Testis (tissue), 3 donors: ENCODE results near the gene FLAD1. TPM values are rescaled to one million over a fixed set of nuclear protein-coding genes. Genes with fewer than 3 reads are reported as not detected.
A peak's percentile ranks its signal among the peaks of the same experiment; 100 is the strongest.

Experiments used
- DNase-seq: peaks from one replicate; pipeline ENCODE4 v3.0.0-alpha.2; 2019
- H3K27ac ChIP-seq, 2 donors: fragments of 200-600 bp; sonication (generic); one replicate each; pipeline ENCODE4 v1.5.1; 2019
- H3K27me3 ChIP-seq: fragments of 200-600 bp; sonication (generic); one replicate; pipeline ENCODE4 v1.5.1; 2019
- H3K36me3 ChIP-seq: fragments of 200-600 bp; sonication (generic); one replicate; pipeline ENCODE4 v1.5.1; 2017; ENCODE audit warnings: low read depth; ENCODE audit errors: missing control alignments
- H3K4me1 ChIP-seq: fragments of 200-600 bp; sonication (generic); one replicate; pipeline ENCODE4 v1.5.1; 2019
- H3K4me3 ChIP-seq, 2 donors: fragments of 200-600 bp; sonication (generic); one replicate each; pipeline ENCODE4 v1.5.1; 2017 to 2019
- H3K9me3 ChIP-seq: fragments of 200-600 bp; sonication (generic); one replicate; pipeline ENCODE4 v1.5.1; 2017
- CTCF ChIP-seq, 3 experiments: fragments of 450-650 bp in 2 of 3; fragments of 200-600 bp in 1 of 3; sonication (generic) in 1 of 3; IDR thresholded peaks; one replicate each; pipeline ENCODE4 v1.5.1; 2016 to 2019; ENCODE audit warnings: antibody characterized with exemption in 3 of 3, mild to moderate bottlenecking in 2 of 3, moderate library complexity in 1 of 3
- POLR2A ChIP-seq: fragments of 450-650 bp; IDR thresholded peaks from one replicate; pipeline ENCODE4 v1.6.1; 2017; ENCODE audit warnings: antibody characterized with exemption, mild to moderate bottlenecking, moderate library complexity
- WGBS, 2 donors: methylation state at CpG; one replicate each; pipeline ENCODE4 v1.1.5; 2018; 5-methylcytosine and 5-hydroxymethylcytosine counted together
- intact Hi-C: fragments of 100-400 bp; cut with DNase I; formaldehyde crosslinking; loops from one replicate; pipeline ENCODE4 v1.15.1; 2023; ENCODE audit warnings: low total_unique reads
- polyA plus RNA-seq: library from polyadenylated mRNA; stranded (reverse); fragments of 350-450 nt; fragmentation: Illumina TruSeq; extraction: RNeasy Lipid Tissue Mini Kit (QIAGEN cat#74804); gene quantifications from one replicate; pipeline ENCODE4 v1.2.3, GENCODE V29; 2014; ENCODE audit warnings: low read depth, low replicate concordance; ENCODE audit not compliant: insufficient read depth
- total RNA-seq, 2 donors: library from RNA; depleted of rRNA; stranded (reverse); fragments of >200 nt; gene quantifications; one replicate each; pipeline ENCODE4 v1.2.3, GENCODE V29; 2016

Gene FLAD1
- total and polyA plus RNA-seq, 3 donors from 2014 or later = 26.5 to 46.5 (median 35.0) TPM

GRCh38 chr1:154970631-154971340 lies 12.4 kb upstream of the FLAD1 start, which contains the start of gene SHC1:
SHC1 (minus strand) TSS chr1:154970747; CDS start chr1:154970526, 221 bp downstream.
- Histone ChIP-seq H3K27me3 (no peaks in the 10 kb centered on the region), H3K4me1 (peaks cover 41% of the 10 kb centered on the region), H3K9me3 (no peaks in the 10 kb centered on the region), H3K4me3 (peak within 1 kb of the TSS; percentile 40 to 46), H3K27ac (peak within 1 kb of the TSS; percentile 88 to 99), H3K36me3 (no peaks in the 10 kb centered on the region)
- peak; percentile 94 for DNase-seq
- TF ChIP-seq POLR2A (peak; percentile 83), CTCF (IDR thresholded peaks at IDR 0.05) (no peak)
- WGBS, 2 donors = 13 to 25% methylated on average over 10 to 14 of the region's 15 CpGs
- intact Hi-C loops = no loop called here

- peak; percentile 56 for DNase-seq
- H3K27me3 ChIP-seq = no peaks in the 10 kb centered on the region
- no peaks in the 10 kb centered on the region for H3K9me3 ChIP-seq
- 52 to 53% methylated on average over 10 of the region's 10 CpGs for WGBS, 2 donors
- no peak for TF ChIP-seq POLR2A
- H3K4me1 ChIP-seq = peaks cover 46% of the 10 kb centered on the region
- no peaks in the 10 kb centered on the region for H3K36me3 ChIP-seq
- no peak overlapping the region for H3K4me3 ChIP-seq
- H3K27ac ChIP-seq = peak overlapping the region; percentile 88 to 99
- intact Hi-C loops = no loop called here
Observed at GRCh38 chr1:154971341-154971998, 11.7 kb upstream of the FLAD1 start.

DNA sequence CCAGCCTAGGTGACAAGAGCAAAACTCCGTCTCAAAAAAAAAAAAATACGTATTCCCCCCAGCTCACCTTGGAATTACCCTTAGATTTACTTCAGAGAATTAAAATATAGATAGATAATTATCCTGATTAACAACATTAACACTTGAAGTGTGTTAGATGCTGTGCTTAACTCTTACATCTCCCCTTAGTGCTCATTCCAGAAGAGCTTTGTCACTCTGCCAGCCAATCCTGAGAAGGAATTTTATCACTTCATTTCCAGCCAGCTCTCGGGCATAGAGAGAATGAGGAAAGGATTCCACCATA lies 11.0 kb upstream of the FLAD1 start:
- 67 to 68% methylated on average over 3 of the region's 3 CpGs for WGBS, 2 donors

GRCh38 chr1:154972517-154973343 lies 10.4 kb upstream of the FLAD1 start:
- Histone ChIP-seq H3K27me3 (no peaks in the 10 kb centered on the region), H3K4me1 (peaks cover 49% of the 10 kb centered on the region), H3K27ac (peak overlapping the region; percentile 98 to 99), H3K4me3 (peak overlapping the region in 1 of 2 donors; percentile 78), H3K36me3 (no peaks in the 10 kb centered on the region), H3K9me3 (no peaks in the 10 kb centered on the region)
- intact Hi-C loops = no loop called here
- DNase-seq = peak; percentile 46
- TF ChIP-seq CTCF (IDR thresholded peaks at IDR 0.05) = no peak
- no peak for TF ChIP-seq POLR2A
- WGBS, 2 donors = 28 to 30% methylated on average over 18 of the region's 18 CpGs

More for the DNA sequence above, 11.0 kb upstream of the FLAD1 start:
- Histone ChIP-seq H3K36me3 (no peaks in the 10 kb centered on the region), H3K9me3 (no peaks in the 10 kb centered on the region), H3K27ac (peak overlapping the region; percentile 98 to 99), H3K4me3 (no peak overlapping the region), H3K27me3 (no peaks in the 10 kb centered on the region), H3K4me1 (peaks cover 49% of the 10 kb centered on the region)
- intact Hi-C loops = no loop called here
- TF ChIP-seq POLR2A = no peak
- TF ChIP-seq CTCF (IDR thresholded peaks at IDR 0.05) = no peak
- DNase-seq = no peak
